K562 (cell line): ENCODE results near the gene UBXN6. TPM values are rescaled to one million over a fixed set of nuclear protein-coding genes. Genes with fewer than 3 reads are reported as not detected.

Source experiments
- BDP1 ChIP-seq: IDR thresholded peaks from 3 replicates; pipeline ENCODE4 v1.6.1; 2011; ENCODE audit not compliant: insufficient read length, insufficient read depth
- CREB1 ChIP-seq, 2 experiments: sonication (generic) in 1 of 2; formaldehyde crosslinking in 1 of 2; IDR thresholded peaks; 2 replicates each; pipeline versions ENCODE4 v1.6.1 to v1.8.0; 2012 to 2022; ENCODE audit warnings: inconsistent platforms in 1 of 2, mild to moderate bottlenecking in 1 of 2, missing genetic modification reagents in 1 of 2, moderate library complexity in 1 of 2
- FOXP1 ChIP-seq: sonication (generic); formaldehyde crosslinking; IDR thresholded peaks from 2 replicates; pipeline ENCODE4 v1.8.0; 2022; ENCODE audit warnings: mild to moderate bottlenecking, missing genetic modification reagents
- MAFK ChIP-seq: IDR thresholded peaks from 2 replicates; pipeline ENCODE4 v1.6.1; 2011; ENCODE audit warnings: low read length, improper control_type of control experiment
- NFE2L1 ChIP-seq: fragments of 450-650 bp; IDR thresholded peaks from 2 replicates; pipeline ENCODE4 v1.6.1; 2016; ENCODE audit warnings: missing genetic modification characterization, low read depth, mild to moderate bottlenecking, missing compliant biosample characterization, moderate library complexity, borderline replicate concordance
- RBM17 ChIP-seq: fragments of 200-400 bp; formaldehyde crosslinking; IDR thresholded peaks from 2 replicates; pipeline ENCODE4 v1.6.1; 2017; ENCODE audit warnings: low read depth, mild to moderate bottlenecking, low read length, borderline replicate concordance
- SMAD1 ChIP-seq: fragments of 150-350 bp; IDR thresholded peaks from 2 replicates; pipeline ENCODE4 v1.6.1; 2014; ENCODE audit warnings: low read length, low read depth; ENCODE audit not compliant: partially characterized antibody
- TAF7 ChIP-seq: fragments of 450-650 bp; IDR thresholded peaks from 2 replicates; pipeline ENCODE4 v1.6.1; 2016; ENCODE audit warnings: missing genetic modification characterization, missing compliant biosample characterization
- TAL1 ChIP-seq: fragments of 450-650 bp; IDR thresholded peaks from 2 replicates; pipeline ENCODE4 v1.6.1; 2016; ENCODE audit warnings: mild to moderate bottlenecking
- TCF3 ChIP-seq: sonication (generic); formaldehyde crosslinking; IDR thresholded peaks from 2 replicates; pipeline ENCODE4 v1.4.0; 2020; ENCODE audit warnings: mild to moderate bottlenecking, missing genetic modification reagents
- YBX1 ChIP-seq: fragments of 450-650 bp; IDR thresholded peaks from 2 replicates; pipeline ENCODE4 v1.7.1; 2016; ENCODE audit warnings: mild to moderate bottlenecking
- ZBTB1 ChIP-seq: sonication (generic); formaldehyde crosslinking; IDR thresholded peaks from 2 replicates; pipeline ENCODE4 v1.8.1; 2023; ENCODE audit warnings: missing genetic modification reagents, low read depth, mild to moderate bottlenecking, borderline replicate concordance
- ZFP1 ChIP-seq: fragments of 450-650 bp; formaldehyde crosslinking; IDR thresholded peaks from 2 replicates; pipeline ENCODE4 v1.4.0; 2020; ENCODE audit warnings: mild to moderate bottlenecking, mixed read lengths
- ZNF133 ChIP-seq: fragments of 250-450 bp; sonication (Bioruptor Pico); IDR thresholded peaks from 2 replicates; pipeline ENCODE4 v1.4.0; 2020; ENCODE audit warnings: mild to moderate bottlenecking
- ZNF445 ChIP-seq: fragments of 250-450 bp; sonication (Bioruptor Pico); IDR thresholded peaks from 2 replicates; pipeline ENCODE4 v1.4.0; 2020; ENCODE audit warnings: low read depth, mild to moderate bottlenecking, moderate library complexity
- ZSCAN32 ChIP-seq: fragments of 450-650 bp; formaldehyde crosslinking; IDR thresholded peaks from 2 replicates; pipeline ENCODE4 v1.4.0; 2020; ENCODE audit warnings: mild to moderate bottlenecking, moderate library complexity
- polyA plus RNA-seq, 8 experiments: library from polyadenylated mRNA; depleted of rRNA in 4 of 8; stranded (reverse) in 5 of 8; unstranded in 3 of 8; fragments of >200 nt; fragmentation: Nextera tagmentation in 2 of 8; fragmentation: Illumina TruSeq in 1 of 8; extraction: Ambion mirVana in 2 of 8; extraction: Trizol in 1 of 8; gene quantifications; 2 replicates each; pipeline versions ENCODE4 v1.2.1 to v1.2.3, GENCODE V29; 2011 to 2014; ENCODE audit warnings: inconsistent platforms in 1 of 8, missing spikeins in 1 of 8
- total RNA-seq, 7 experiments: library from RNA; depleted of rRNA in 6 of 7; stranded (reverse); fragments of >200 nt in 6 of 7; fragmentation: Illumina TruSeq in 2 of 7; extraction: Trizol in 2 of 7; gene quantifications; 2 replicates each; pipeline versions ENCODE4 v1.2.1 to v1.2.3, GENCODE V29; 2011 to 2021; ENCODE audit warnings: low replicate concordance in 1 of 7
- TF ChIP-seq, protein P1 (sequence below), 3 experiments: fragments of 200-800 bp in 1 of 3; fragments of 250-450 bp in 1 of 3; fragments of 450-650 bp in 1 of 3; sonication (Bioruptor Pico) in 1 of 3; sonication (Bioruptor generic) in 1 of 3; formaldehyde crosslinking in 1 of 3; IDR thresholded peaks; 2 replicates each; pipeline versions ENCODE4 v1.6.1 to v1.8.0; 2016 to 2022; ENCODE audit warnings: mild to moderate bottlenecking in 2 of 3, missing genetic modification characterization in 2 of 3, missing compliant biosample characterization in 1 of 3, moderate library complexity in 1 of 3
- TF ChIP-seq, protein P2 (sequence below): sonication (generic); formaldehyde crosslinking; IDR thresholded peaks from 2 replicates; pipeline ENCODE4 v1.8.1; 2023; ENCODE audit warnings: mild to moderate bottlenecking, missing genetic modification reagents
- TF ChIP-seq, protein P3 (sequence below): sonication (generic); formaldehyde crosslinking; IDR thresholded peaks from 2 replicates; pipeline ENCODE4 v1.4.0; 2020; ENCODE audit warnings: mild to moderate bottlenecking, missing genetic modification reagents
- TF ChIP-seq, protein P4 (sequence below): IDR thresholded peaks from 2 replicates; pipeline ENCODE4 v1.6.1; 2014; ENCODE audit warnings: antibody characterized with exemption

UBXN6 gene
- total and polyA plus RNA-seq, 9 of the 15 experiments (the other 6 are each of a cell fraction or from before 2014, with no cell fraction given): 0.48 to 90.2 (median 29.5) TPM

DNA sequence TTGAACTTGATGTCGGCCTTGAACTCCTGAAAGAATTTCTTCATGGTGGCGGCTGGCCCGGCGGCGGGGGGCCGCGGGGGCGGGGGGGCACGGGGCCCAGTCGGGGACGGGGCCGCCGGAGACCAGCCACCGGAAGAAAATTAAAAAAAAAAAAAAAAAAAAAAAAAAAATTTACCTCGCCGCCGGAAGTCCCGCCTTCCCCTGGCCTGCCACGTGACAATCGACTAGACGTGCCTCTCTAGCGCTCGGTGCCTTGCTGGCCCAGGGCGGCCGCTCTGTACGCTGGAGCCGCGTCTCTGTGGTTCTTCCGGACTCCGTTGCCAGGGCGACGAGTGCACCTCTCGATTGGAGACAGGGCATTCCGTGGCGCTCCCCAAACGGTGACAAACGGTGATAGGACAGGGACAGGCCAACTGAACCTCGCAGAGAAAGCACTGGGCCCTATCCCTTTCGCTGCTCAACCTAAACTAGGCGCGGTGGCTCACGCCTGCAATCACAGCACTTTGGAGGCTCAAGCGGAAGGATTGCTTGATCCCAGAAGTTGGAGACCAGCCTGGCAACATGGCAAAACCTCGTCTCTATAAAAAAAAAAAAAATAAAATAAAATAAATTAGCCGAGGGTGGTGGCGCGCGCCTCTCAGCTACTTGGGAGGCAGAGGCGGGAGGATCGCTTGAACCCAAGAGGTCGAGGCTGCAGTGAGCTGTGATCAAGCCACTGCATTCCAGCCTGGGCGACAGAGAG lies at the start of gene UBXN6 (continued):
- TF ChIP-seq ZSCAN32 (CRISPR knock-in tag) (no peak), TAF7 (tag) (no peak), ZFP1 (CRISPR knock-in tag) (no peak), MAFK (no peak), SMAD1 (peak; percentile 52), FOXP1 (no peak), CREB1 (IDR thresholded peaks at IDR 0.05) (peak; percentile 37; the same call in 1 of the 2 replicates), CREB1 (CRISPR knock-in tag; IDR thresholded peaks at IDR 0.05) (peak; percentile 72), ZNF445 (CRISPR knock-in tag) (no peak), BDP1 (no peak), TAL1 (no peak), YBX1 (no peak), ZBTB1 (CRISPR knock-in tag) (no peak), RBM17 (no peak), TCF3 (CRISPR knock-in tag) (peak; percentile 37), ZNF133 (no peak), NFE2L1 (no peak)
- TF ChIP-seq, protein P1, sequence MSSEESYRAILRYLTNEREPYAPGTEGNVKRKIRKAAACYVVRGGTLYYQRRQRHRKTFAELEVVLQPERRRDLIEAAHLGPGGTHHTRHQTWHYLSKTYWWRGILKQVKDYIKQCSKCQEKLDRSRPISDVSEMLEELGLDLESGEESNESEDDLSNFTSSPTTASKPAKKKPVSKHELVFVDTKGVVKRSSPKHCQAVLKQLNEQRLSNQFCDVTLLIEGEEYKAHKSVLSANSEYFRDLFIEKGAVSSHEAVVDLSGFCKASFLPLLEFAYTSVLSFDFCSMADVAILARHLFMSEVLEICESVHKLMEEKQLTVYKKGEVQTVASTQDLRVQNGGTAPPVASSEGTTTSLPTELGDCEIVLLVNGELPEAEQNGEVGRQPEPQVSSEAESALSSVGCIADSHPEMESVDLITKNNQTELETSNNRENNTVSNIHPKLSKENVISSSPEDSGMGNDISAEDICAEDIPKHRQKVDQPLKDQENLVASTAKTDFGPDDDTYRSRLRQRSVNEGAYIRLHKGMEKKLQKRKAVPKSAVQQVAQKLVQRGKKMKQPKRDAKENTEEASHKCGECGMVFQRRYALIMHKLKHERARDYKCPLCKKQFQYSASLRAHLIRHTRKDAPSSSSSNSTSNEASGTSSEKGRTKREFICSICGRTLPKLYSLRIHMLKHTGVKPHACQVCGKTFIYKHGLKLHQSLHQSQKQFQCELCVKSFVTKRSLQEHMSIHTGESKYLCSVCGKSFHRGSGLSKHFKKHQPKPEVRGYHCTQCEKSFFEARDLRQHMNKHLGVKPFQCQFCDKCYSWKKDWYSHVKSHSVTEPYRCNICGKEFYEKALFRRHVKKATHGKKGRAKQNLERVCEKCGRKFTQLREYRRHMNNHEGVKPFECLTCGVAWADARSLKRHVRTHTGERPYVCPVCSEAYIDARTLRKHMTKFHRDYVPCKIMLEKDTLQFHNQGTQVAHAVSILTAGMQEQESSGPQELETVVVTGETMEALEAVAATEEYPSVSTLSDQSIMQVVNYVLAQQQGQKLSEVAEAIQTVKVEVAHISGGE (CRISPR knock-in tag; IDR thresholded peaks at IDR 0.05): peak in 1 of 3 experiments; percentile 85; a peak in 2 of 6 replicates
- TF ChIP-seq, protein P2, sequence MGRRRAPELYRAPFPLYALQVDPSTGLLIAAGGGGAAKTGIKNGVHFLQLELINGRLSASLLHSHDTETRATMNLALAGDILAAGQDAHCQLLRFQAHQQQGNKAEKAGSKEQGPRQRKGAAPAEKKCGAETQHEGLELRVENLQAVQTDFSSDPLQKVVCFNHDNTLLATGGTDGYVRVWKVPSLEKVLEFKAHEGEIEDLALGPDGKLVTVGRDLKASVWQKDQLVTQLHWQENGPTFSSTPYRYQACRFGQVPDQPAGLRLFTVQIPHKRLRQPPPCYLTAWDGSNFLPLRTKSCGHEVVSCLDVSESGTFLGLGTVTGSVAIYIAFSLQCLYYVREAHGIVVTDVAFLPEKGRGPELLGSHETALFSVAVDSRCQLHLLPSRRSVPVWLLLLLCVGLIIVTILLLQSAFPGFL: no peak
- TF ChIP-seq, protein P3, sequence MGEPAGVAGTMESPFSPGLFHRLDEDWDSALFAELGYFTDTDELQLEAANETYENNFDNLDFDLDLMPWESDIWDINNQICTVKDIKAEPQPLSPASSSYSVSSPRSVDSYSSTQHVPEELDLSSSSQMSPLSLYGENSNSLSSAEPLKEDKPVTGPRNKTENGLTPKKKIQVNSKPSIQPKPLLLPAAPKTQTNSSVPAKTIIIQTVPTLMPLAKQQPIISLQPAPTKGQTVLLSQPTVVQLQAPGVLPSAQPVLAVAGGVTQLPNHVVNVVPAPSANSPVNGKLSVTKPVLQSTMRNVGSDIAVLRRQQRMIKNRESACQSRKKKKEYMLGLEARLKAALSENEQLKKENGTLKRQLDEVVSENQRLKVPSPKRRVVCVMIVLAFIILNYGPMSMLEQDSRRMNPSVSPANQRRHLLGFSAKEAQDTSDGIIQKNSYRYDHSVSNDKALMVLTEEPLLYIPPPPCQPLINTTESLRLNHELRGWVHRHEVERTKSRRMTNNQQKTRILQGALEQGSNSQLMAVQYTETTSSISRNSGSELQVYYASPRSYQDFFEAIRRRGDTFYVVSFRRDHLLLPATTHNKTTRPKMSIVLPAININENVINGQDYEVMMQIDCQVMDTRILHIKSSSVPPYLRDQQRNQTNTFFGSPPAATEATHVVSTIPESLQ (CRISPR knock-in tag): peak; percentile 87; the same call in 1 of the 2 replicates
- TF ChIP-seq, protein P4, sequence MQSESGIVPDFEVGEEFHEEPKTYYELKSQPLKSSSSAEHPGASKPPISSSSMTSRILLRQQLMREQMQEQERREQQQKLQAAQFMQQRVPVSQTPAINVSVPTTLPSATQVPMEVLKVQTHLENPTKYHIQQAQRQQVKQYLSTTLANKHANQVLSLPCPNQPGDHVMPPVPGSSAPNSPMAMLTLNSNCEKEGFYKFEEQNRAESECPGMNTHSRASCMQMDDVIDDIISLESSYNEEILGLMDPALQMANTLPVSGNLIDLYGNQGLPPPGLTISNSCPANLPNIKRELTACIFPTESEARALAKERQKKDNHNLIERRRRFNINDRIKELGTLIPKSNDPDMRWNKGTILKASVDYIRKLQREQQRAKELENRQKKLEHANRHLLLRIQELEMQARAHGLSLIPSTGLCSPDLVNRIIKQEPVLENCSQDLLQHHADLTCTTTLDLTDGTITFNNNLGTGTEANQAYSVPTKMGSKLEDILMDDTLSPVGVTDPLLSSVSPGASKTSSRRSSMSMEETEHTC: peak; percentile 85; the same call in 1 of the 2 replicates
